AG04449 (cell line): Measurements from ENCODE around the gene VEGFB.

Experiments
- CTCF ChIA-PET: fragments of 350-600 bp; formaldehyde crosslinking; extraction: SDS; loops from one replicate; lab custom pipeline; 2021; ENCODE audit warnings: antibody characterized with exemption; lab: Yijun Ruan, JAX
- POLR2A ChIA-PET: fragments of 400-600, 350-600 bp; formaldehyde crosslinking; extraction: SDS; loops from one replicate; lab custom pipeline; 2020; ENCODE audit warnings: antibody characterized with exemption, inconsistent platforms; lab: Yijun Ruan, JAX
- DNase-seq: peaks from one replicate; pipeline ENCODE4 v3.0.0-alpha.2; 2010; ENCODE audit warnings: low read depth, low spot score
- H3K4me3 ChIP-seq: 2 replicates; pipeline ENCODE4 v1.5.1; 2011; ENCODE audit warnings: low read depth, mild to moderate bottlenecking, control low read depth, low read length
- TF ChIP-seq, protein P1 (sequence below): IDR thresholded peaks from one replicate; pipeline ENCODE4 v1.5.1; 2011; ENCODE audit warnings: mild to moderate bottlenecking, moderate library complexity, low read length, control low read depth, inconsistent platforms; ENCODE audit not compliant: insufficient read depth; ENCODE audit errors: missing control alignments

The VEGFB gene

DNA sequence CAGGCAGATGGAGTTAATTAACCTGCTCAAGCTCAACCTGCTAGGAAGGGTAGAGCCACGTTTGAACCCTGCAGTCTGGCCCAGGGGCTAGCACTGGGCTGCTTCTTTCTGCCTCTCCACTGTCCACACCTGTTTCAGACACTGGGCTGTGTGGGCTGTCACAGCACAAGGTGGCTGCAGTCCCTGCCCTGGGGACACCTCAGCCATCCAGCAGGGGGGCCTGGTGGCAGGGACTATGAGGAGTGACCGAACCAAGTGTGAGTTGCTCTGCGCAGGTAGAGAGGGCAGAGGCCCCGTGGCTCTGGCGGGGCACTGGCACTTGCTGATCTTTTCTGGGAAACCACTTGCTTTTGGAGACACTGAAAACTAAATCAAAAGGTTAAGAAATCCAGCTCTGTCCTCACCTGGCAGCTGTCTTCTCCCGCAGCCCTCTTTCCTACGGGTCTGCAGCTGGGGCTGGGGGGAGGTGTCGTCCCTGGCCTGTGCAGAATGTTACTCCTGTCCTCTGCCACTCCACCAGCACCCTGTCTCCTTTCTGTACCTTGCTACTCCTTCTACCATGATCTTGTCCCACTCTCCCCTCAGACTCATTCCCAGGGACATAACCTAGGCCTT is 44.3 kb downstream of the VEGFB start:
- no peak for DNase-seq
- POLR2A ChIA-PET = no interaction called here
- TF ChIP-seq, protein P1, sequence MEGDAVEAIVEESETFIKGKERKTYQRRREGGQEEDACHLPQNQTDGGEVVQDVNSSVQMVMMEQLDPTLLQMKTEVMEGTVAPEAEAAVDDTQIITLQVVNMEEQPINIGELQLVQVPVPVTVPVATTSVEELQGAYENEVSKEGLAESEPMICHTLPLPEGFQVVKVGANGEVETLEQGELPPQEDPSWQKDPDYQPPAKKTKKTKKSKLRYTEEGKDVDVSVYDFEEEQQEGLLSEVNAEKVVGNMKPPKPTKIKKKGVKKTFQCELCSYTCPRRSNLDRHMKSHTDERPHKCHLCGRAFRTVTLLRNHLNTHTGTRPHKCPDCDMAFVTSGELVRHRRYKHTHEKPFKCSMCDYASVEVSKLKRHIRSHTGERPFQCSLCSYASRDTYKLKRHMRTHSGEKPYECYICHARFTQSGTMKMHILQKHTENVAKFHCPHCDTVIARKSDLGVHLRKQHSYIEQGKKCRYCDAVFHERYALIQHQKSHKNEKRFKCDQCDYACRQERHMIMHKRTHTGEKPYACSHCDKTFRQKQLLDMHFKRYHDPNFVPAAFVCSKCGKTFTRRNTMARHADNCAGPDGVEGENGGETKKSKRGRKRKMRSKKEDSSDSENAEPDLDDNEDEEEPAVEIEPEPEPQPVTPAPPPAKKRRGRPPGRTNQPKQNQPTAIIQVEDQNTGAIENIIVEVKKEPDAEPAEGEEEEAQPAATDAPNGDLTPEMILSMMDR = no peak
- no peak overlapping the region for H3K4me3 ChIP-seq
- CTCF ChIA-PET = interaction anchor here (1.4 to 5.0 kb wide), 3 partner anchors 22 to 28 kb away, joined by 4 to 20 read pairs (median 4); partner anchors contain the start of gene PLCB3

DNA sequence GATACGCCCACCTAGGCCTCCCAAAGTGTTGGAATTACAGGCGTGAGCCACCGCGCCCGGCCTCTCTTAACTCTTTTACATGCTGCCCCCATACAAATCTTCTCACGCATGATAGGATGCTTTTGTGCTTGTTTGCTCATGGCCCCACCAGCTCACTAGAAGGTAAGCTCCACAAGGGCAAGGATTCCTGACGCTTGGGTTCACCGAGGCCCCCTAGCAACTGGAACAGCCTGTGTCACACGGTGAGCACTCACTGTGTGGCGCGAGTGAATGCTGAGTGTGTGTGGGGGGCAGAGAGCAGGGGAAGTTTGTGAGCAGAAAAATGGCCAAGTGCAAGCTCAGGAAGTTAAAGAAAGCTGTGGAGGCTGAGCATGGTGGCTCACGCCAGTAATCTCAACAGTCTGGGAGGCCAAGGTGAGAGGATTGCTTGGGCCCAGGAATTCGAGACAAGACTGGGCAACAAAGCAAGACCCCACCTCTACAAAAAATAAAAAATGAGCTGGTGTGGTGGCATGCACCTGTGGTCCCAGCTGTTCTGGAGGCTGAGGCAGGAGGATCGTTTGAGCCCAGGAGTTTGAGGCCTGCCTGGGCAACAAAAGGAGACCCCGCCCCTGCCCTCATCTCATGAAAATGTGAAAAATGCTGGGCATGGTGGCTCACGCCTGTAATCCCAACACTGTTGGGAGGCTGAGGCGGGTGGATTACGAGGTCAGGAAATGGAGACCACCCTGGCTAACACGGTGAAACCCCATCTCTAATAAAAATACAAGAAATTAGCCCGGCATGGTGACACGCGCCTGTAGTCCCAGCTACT is 47.8 kb downstream of the VEGFB start:
- ChIA-PET CTCF (interaction anchor here (1.2 to 10.7 kb wide), 6 partner anchors 8 to 73 kb away, joined by 3 to 166 read pairs (median 18); partner anchors contain the start of genes CATSPERZ and ESRRA), POLR2A (interaction anchor here (0.7 to 2.2 kb wide), 2 partner anchors 12 to 37 kb away, joined by 3 to 8 read pairs; no protein-coding TSS in a partner anchor)
- TF ChIP-seq, protein P1 = no peak
- no peak overlapping the region for H3K4me3 ChIP-seq
- no peak for DNase-seq

DNA sequence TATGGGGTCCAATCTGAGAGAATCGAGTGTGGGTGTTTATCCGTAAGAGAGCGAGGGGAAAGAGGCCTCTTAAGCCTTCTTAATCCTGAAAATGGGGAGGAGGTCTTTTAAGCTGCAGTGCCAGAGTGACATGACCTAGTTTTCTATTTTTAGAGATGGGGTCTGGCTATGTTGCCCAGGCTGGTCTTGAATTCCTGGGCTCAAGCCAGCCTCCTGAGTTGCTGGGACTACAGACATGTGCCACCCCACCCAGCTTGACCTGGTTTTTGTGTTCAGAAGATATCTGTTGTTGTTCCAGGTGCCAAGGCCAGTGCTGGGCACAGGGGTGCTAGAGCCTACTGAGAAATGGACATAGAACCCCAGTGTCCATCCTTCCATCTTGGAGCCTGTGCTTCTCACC is 48.7 kb downstream of the VEGFB start:
- no peak for DNase-seq
- CTCF ChIA-PET = interaction anchor here (0.9 to 10.7 kb wide), 8 partner anchors 9 to 405 kb away, joined by 3 to 166 read pairs (median 8); partner anchors contain the start of genes CATSPERZ and ESRRA
- TF ChIP-seq, protein P1 = no peak
- POLR2A ChIA-PET = interaction anchor here (0.7 to 2.2 kb wide), 4 partner anchors 11 to 37 kb away, joined by 3 to 8 read pairs (median 3); partner anchors contain the start of gene ESRRA
- peak overlapping the region; percentile 73; the same call in 1 of the 2 replicates for H3K4me3 ChIP-seq

DNA sequence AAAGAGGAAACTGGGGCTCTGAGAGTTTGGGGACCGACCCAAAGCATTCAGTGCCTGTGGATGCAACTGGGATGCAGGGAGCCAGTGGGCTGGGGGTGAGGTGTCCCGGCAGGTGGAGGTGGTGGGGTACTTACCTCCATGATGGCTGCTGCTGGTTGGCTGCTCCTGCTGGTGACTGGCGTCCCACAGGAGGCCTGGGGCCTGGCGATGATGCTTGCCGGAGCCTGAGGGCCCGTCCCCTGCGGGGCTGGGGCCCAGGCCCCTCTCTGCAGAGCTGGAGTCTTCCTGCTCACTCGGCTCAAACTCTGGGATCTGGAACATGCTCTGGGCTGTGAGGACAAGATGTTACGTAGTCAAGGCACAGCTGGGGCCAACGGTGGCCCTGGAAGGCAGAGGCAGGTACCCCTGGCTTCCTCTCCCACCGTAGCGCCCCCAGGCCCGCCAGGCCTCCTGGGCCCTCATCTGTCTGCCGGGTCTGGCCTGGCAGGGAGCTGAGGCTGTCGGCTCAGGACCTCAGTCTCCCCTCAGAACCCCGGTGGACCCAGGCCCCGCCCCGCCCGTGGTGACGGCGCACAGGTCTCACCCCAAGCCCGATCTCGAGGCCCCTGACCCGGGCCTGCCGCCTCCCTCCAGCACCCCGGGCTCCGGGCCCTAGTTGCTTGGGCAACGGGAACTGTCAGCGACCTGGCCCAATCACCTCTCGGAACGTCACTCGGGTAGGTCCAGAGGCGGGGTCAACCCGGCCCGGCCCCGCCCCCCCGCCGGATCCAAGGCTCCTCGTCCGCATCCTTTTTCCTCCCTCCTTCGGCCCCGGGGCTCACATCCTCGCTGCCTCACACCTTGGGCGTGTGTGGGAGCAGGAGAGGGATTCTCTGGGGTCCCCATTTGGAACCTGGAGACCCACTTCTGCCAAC is 49.9 kb downstream of the VEGFB start, which contains the start of gene BAD:
TSS of gene BAD (minus strand) at position 618 of the 914 bp plus-strand sequence. CDS start at position 321, 297 bp downstream.
- peak within 1 kb of the TSS; percentile 73 for H3K4me3 ChIP-seq
- TF ChIP-seq, protein P1 = no peak
- no peak for DNase-seq
- POLR2A ChIA-PET = interaction anchor here (0.9 to 2.2 kb wide), 5 partner anchors 12 to 16 kb away, joined by 3 to 9 read pairs (median 7); no protein-coding TSS in a partner anchor
- CTCF ChIA-PET = interaction anchor here (0.9 to 10.7 kb wide), 8 partner anchors 10 to 404 kb away, joined by 3 to 166 read pairs (median 8); partner anchors contain the start of genes CATSPERZ and ESRRA

DNA sequence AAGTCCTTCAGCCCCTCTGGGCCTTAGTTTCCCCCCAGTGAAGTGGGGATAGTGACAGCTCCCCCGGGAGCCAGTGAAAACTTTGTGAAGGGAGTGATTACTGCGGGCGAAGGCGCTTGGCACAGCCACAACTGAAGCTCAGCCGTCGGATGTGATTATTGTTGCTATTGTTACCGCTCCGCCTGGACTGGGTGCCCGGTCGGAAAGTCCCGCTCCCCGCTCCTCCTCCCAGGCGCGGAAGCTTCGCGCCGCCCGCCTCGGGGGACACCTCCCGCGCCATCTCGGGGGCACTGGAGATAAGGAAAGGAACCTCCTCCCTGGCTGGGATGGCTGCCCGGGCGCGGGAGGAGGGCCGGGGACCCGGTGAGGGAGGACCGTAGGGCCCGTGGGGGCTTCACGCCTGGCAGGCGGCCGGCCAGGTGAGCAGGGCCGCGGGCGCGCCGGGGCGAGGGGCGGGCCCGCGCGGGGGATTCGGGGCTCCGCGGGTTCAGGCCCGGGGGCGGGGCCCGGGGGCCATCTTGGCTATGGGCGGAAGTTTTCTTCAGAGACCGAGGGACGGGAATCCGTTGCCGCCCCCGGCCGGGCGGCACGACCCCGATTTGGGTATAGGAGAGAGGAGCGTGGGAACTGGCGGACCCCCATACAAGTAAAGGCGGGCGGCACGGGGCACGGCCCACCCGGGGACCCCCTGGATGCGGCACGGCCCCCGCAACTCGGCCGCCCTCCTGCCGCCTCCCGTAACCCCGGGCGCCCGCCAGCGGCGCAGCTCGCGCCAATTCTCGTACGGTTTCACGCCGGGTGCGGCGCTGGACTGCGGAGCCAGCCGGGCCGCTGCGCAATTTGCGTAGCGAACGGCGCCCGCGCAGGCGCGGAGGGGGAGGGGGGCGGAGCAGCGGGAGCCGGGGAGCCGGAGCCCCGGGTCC is 50.8 kb downstream of the VEGFB start, which contains the start of gene GPR137:
TSS of gene GPR137 (plus strand) at position 887 of the 923 bp plus-strand sequence. CDS start 677 bp downstream, outside the sequence.
- ChIA-PET POLR2A (interaction anchor here (0.9 to 1.7 kb wide), 4 partner anchors 13 to 33 kb away, joined by 3 to 9 read pairs (median 6); partner anchors contain the start of gene PRDX5), CTCF (interaction anchor here (1.1 to 10.7 kb wide), 4 partner anchors 14 to 70 kb away, joined by 4 to 166 read pairs (median 26); partner anchors contain the start of genes CATSPERZ and ESRRA)
- DNase-seq = no peak
- TF ChIP-seq, protein P1 = no peak
- H3K4me3 ChIP-seq = peak within 1 kb of the TSS; percentile 73
